ENCODE results near the gene LEF1. TPM values are rescaled to one million over a fixed set of nuclear protein-coding genes. Genes with fewer than 3 reads are reported as not detected.
"Not testable (repeated sequence)": the region's sequence is repeated elsewhere in the genome, so short reads cannot be mapped to it uniquely, and the experiment has no call there.

The LEF1 gene
- polyA plus RNA-seq, 3 donors, result 68.6 to 85.9 (median 70.5) TPM

GRCh38 chr4:108024085-108024877 lies 144.5 kb downstream of the LEF1 start:
- DNase-seq (ENCODE audit: extremely low read depth in 1 of 11, low read depth in 9 of 11, low spot score in 4 of 11), result no peak

- no peak for DNase-seq (ENCODE audit: extremely low read depth in 1 of 11, low read depth in 9 of 11, low spot score in 4 of 11)
Observed at GRCh38 chr4:108018884-108019187, 149.9 kb downstream of the LEF1 start.

GRCh38 chr4:108018040-108018883 lies 150.5 kb downstream of the LEF1 start:
- DNase-seq (ENCODE audit: extremely low read depth in 1 of 11, low read depth in 9 of 11, low spot score in 4 of 11), result peak; percentile 52 to 82 (median 69)

- DNase-seq (ENCODE audit: extremely low read depth in 1 of 11, low read depth in 9 of 11, low spot score in 4 of 11), result no peak
Observed at GRCh38 chr4:108013955-108014354, 154.8 kb downstream of the LEF1 start.

GRCh38 chr4:108013327-108013726 lies 155.4 kb downstream of the LEF1 start:
- no peak for DNase-seq (ENCODE audit: extremely low read depth in 1 of 11, low read depth in 9 of 11, low spot score in 4 of 11)

- not testable (repeated sequence) for DNase-seq (ENCODE audit: extremely low read depth in 1 of 11, low read depth in 9 of 11, low spot score in 4 of 11)
Observed at GRCh38 chr4:108012382-108012781, 156.3 kb downstream of the LEF1 start.

GRCh38 chr4:108010167-108010566 lies 158.6 kb downstream of the LEF1 start:
- no peak for DNase-seq (ENCODE audit: extremely low read depth in 1 of 11, low read depth in 9 of 11, low spot score in 4 of 11)

GRCh38 chr4:108008721-108009120 lies 160.0 kb downstream of the LEF1 start:
- no peak for DNase-seq (ENCODE audit: extremely low read depth in 1 of 11, low read depth in 9 of 11, low spot score in 4 of 11)

- DNase-seq (ENCODE audit: extremely low read depth in 1 of 11, low read depth in 9 of 11, low spot score in 4 of 11), result no peak
Observed at GRCh38 chr4:108007984-108008383, 160.7 kb downstream of the LEF1 start.

- no peak for DNase-seq (ENCODE audit: extremely low read depth in 1 of 11, low read depth in 9 of 11, low spot score in 4 of 11)
Observed at GRCh38 chr4:108006361-108006760, 162.4 kb downstream of the LEF1 start.

GRCh38 chr4:108005807-108006206 lies 162.9 kb downstream of the LEF1 start:
- DNase-seq (ENCODE audit: extremely low read depth in 1 of 11, low read depth in 9 of 11, low spot score in 4 of 11), result no peak

GRCh38 chr4:108004646-108005045 lies 164.1 kb downstream of the LEF1 start:
- DNase-seq (ENCODE audit: extremely low read depth in 1 of 11, low read depth in 9 of 11, low spot score in 4 of 11), result no peak

- no peak for DNase-seq (ENCODE audit: extremely low read depth in 1 of 11, low read depth in 9 of 11, low spot score in 4 of 11)
Observed at GRCh38 chr4:108003982-108004515, 164.7 kb downstream of the LEF1 start.

- DNase-seq (ENCODE audit: extremely low read depth in 1 of 11, low read depth in 9 of 11, low spot score in 4 of 11), result no peak
Observed at GRCh38 chr4:108001540-108002135, 167.1 kb downstream of the LEF1 start.

- DNase-seq (ENCODE audit: extremely low read depth in 1 of 11, low read depth in 9 of 11, low spot score in 4 of 11), result no peak
Observed at GRCh38 chr4:107999932-108000539, 168.7 kb downstream of the LEF1 start.

- DNase-seq (ENCODE audit: extremely low read depth in 1 of 11, low read depth in 9 of 11, low spot score in 4 of 11), result no peak
Observed at GRCh38 chr4:107997794-107998193, 170.9 kb downstream of the LEF1 start.

All from renal cortex interstitium (tissue), 11 donors.